HG02884 (cell line): Measurements from ENCODE around the gene ZNF335.

Experiments used
- ATAC-seq: cut with Tn5 transposase; IDR thresholded peaks from one replicate; pipeline ENCODE4 v1.9.1; 2021; ENCODE audit warnings: mild to moderate bottlenecking, moderate library complexity; ENCODE audit not compliant: unreplicated experiment

Gene ZNF335, protein sequence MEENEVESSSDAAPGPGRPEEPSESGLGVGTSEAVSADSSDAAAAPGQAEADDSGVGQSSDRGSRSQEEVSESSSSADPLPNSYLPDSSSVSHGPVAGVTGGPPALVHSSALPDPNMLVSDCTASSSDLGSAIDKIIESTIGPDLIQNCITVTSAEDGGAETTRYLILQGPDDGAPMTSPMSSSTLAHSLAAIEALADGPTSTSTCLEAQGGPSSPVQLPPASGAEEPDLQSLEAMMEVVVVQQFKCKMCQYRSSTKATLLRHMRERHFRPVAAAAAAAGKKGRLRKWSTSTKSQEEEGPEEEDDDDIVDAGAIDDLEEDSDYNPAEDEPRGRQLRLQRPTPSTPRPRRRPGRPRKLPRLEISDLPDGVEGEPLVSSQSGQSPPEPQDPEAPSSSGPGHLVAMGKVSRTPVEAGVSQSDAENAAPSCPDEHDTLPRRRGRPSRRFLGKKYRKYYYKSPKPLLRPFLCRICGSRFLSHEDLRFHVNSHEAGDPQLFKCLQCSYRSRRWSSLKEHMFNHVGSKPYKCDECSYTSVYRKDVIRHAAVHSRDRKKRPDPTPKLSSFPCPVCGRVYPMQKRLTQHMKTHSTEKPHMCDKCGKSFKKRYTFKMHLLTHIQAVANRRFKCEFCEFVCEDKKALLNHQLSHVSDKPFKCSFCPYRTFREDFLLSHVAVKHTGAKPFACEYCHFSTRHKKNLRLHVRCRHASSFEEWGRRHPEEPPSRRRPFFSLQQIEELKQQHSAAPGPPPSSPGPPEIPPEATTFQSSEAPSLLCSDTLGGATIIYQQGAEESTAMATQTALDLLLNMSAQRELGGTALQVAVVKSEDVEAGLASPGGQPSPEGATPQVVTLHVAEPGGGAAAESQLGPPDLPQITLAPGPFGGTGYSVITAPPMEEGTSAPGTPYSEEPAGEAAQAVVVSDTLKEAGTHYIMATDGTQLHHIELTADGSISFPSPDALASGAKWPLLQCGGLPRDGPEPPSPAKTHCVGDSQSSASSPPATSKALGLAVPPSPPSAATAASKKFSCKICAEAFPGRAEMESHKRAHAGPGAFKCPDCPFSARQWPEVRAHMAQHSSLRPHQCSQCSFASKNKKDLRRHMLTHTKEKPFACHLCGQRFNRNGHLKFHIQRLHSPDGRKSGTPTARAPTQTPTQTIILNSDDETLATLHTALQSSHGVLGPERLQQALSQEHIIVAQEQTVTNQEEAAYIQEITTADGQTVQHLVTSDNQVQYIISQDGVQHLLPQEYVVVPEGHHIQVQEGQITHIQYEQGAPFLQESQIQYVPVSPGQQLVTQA (N-terminal part only)

DNA sequence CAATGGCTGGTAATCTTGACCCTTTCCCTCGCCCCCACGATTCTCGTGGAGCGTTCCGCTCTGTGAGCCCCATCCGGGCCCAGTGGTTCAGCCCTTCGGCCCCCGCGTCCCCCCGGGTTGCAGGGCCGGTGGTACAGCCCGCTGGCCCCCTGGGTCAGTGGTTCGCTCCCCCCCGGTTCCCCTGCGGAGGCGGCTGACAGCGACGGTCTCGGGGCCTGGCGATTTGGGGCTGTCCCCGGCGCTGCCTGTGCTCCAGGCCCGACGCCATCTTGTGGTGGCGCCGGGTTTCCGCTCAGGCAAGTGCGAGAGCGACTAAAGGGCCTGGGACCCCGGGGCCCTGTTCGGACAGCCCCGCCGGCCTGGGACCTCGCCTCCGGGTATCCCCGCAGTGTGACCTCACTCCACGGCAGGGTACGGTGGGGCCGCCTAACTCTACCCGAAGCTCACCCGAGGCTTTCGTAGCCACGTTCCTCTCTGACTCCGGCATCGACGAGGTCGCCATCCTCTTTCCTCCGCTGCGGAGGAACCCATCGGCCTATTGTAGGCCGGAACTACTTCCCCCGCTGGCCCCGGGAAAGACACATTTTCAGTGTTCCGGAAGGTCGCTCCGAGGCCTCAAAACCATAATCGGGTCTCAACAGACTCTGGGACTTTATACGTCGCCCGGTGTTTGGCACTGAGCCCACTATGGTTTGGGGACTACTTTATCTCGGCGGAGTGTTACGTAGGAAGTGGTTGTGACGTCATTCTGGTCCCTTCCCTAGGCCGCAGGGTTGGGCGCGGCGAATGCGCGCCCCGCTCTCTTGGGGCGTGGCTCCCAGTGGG lies at the start of gene ZNF335:
Gene ZNF335, minus strand, starts transcription at position 529 of the 825 bp plus-strand sequence. CDS start 793 bp downstream, outside the sequence.
- peak; percentile 66 for ATAC-seq

DNA sequence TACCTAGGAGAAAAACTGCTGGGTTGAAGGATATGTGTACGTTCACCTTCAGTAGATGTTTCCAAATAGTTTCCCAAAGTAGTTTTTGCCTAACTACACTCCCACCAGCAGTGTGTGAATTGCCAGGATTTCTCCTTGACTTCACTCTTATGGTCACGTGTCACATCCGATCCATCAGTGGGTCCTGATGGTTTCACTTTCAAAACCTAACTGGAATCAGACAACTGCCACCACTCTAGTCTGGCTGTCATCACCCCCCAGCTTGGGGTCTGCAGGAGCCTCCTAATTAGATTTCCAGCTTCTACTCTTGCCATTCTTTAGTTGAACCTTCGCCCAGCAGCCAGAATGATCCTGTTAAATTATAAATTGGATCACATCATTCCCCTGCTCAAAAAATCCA lies 48.6 kb upstream of the ZNF335 start:
- no peak for ATAC-seq

DNA sequence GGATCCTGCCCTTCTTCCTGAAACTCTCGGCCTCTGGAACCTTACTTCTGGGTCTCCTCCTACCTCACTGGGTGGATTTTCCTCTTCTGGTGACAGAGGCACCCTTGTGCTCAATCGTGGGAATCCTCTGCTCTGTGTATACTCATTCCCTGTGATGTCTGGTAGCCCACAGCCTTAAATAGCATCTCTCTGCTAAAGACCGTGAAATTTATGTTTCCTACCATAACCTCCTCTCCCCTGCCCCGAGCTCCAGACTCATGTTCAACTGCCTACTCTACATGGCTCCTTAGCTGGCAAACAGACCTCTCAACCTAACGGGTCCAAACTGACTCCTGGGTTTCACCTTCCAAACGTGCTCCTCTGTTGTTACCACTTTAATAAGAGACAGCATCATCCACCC lies 46.6 kb upstream of the ZNF335 start:
- ATAC-seq = no peak

DNA sequence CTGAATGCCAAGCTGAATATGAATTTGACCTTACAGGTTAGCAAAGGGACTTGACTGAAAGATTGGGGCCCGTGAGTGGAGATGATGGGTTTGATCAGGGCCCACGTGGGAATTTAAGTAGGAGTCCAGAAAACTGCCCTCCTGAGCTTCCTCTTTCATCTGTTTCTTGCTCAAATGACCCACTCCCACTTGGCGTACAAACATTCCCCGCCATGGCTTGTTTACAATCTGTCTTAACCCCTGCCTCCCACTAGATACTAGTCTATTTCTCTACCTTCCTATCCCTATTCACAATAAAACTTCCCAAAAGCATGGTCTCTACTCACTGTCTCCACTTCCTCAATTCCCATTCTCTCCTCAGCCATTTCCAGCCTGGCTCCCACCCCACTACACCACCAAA lies 46.1 kb upstream of the ZNF335 start:
- ATAC-seq = no peak

DNA sequence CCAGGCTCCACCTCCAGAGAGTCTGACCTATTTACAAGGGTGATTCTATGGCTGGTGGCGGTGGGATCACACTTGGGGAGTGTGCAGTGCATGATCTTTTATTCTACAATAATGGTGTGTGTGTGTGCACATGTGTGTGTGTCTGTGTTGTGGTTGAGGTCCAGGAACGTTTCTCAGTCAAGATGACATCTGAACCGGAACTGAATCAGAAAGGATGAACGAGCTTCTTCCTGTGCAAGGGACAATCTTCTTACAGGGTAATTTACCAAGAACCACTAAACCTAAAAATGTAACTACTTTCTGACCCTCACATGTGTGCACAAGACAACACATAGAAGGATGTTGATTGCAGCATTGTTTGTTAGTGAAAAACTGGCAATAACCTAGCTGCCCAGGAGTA lies 45.3 kb upstream of the ZNF335 start:
- ATAC-seq = no peak

DNA sequence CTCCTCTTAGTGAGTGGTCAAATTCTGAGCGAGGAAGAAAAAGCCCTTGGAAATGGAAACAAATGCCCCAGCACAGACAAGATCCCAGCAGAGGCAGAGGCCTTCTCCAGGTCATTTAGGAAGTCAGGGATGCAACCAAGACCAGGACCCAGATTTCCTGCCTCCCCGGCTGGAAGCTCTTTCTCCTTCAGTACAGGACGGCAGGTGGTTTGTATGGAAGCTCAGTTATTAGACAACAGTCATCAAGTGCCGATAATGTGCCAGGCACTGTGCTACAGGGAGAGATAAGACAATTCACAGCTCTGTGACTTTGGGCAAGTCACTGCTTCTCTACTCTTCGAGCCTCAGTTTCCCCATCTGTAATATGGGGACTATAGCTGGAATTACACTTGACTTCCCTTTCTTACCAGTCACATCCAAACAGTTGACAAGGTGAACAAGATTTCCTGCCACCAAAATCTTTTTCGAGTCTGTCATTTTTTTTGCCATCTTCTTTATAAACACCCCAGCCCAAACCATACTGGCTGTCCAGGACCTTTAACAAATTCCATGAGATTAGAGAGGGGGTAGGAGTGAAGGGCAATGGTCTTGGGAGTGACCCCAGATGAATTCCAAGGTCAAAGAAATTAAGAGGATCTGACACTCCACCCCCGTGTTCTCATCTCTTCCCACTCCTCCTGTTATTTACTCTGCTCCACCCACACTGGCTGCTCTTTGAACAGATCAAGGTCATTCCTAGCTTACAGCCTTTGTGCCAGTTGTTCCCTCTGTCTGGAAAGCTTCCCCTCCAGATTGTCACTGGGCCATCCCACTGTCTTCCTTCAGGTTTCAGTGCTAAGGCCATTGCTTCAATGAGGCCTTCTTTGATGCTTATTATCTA lies 42.8 kb upstream of the ZNF335 start:
- no peak for ATAC-seq

DNA sequence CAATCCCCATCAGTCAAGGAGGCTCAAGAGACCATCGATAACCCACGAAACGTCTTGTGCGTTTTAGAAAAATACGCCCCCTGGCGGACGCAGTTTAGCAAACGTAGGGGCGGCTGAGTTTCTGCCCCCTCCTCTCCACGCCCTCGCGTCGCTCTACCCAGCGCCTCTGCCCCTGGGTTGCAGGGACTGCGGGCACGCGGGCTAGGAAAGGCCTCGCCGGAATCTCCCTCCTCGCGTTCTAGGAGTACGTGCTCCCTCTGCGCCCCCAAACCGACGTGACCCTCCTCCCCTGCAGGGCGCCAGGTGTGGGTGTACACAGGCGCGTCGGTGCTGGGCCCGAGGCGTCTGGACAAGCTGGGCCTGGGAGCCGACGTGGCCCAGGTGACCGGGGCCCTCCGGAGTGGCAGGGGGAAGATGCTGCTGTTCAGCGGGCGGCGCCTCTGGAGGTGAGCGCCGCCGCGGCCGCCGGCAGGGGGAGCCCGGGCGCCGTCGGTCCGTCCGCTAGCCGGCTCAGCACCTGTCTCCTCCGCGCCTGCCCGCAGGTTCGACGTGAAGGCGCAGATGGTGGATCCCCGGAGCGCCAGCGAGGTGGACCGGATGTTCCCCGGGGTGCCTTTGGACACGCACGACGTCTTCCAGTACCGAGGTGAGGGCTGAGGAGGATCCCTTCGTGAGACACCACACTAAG lies 42.0 kb upstream of the ZNF335 start:
- ATAC-seq = peak; percentile 57

DNA sequence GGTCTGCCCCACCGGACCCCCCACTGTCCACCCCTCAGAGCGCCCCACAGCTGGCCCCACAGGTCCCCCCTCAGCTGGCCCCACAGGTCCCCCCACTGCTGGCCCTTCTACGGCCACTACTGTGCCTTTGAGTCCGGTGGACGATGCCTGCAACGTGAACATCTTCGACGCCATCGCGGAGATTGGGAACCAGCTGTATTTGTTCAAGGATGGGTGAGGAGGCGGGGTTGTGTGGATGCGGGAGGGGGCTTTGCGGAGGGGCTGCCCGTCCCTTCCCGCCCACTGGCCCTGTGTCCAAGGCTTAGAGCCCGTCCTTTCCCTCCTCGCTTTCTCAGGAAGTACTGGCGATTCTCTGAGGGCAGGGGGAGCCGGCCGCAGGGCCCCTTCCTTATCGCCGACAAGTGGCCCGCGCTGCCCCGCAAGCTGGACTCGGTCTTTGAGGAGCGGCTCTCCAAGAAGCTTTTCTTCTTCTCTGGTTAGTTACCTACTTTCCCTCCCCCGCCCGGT lies 41.4 kb upstream of the ZNF335 start:
- no peak for ATAC-seq

DNA sequence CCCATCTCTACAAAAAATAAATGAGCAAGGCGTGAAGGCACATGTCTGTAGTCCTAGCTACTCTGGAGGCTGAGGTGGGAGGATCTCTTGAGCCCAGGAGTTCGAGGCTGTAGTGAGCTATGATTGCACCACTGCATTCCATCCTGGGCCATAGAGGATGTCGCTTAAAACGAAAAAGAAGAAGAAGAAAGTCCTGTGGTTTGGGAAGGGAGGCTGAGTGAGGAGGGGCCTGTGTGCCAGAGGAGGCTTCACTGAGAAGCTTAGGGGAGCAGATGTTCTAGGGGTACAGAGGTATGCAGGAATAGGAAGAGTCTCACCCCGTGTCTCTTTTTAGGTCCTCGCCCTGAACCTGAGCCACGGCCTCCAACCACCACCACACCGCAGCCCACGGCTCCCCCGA lies 40.9 kb upstream of the ZNF335 start:
- ATAC-seq = no peak

DNA sequence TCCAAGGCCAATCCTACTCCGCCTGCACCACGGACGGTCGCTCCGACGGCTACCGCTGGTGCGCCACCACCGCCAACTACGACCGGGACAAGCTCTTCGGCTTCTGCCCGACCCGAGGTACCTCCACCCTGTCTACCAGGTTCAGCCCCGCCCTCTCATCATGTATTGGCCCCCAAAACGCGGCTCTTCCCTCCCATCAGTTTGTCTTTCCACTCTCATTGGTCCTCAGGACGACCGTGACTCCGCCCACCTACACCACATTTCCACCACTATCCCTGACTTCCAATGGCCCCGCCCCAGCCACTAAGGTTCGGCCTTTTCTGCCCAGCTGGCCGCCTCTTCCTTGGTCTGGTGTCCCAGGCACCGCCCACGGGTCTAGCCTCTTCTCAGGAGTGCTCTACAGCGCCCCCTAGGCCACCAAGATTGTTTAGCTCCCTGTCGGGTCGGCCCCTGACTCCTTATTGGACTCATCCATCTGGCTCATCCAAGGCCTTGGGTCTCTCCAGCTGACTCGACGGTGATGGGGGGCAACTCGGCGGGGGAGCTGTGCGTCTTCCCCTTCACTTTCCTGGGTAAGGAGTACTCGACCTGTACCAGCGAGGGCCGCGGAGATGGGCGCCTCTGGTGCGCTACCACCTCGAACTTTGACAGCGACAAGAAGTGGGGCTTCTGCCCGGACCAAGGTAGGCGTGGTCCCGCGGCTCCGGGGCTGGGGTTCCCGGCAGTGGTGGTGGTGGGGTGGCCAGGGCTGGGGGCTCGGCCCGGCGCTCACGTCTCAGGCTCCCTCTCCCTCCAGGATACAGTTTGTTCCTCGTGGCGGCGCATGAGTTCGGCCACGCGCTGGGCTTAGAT lies 39.9 kb upstream of the ZNF335 start:
- no peak for ATAC-seq

DNA sequence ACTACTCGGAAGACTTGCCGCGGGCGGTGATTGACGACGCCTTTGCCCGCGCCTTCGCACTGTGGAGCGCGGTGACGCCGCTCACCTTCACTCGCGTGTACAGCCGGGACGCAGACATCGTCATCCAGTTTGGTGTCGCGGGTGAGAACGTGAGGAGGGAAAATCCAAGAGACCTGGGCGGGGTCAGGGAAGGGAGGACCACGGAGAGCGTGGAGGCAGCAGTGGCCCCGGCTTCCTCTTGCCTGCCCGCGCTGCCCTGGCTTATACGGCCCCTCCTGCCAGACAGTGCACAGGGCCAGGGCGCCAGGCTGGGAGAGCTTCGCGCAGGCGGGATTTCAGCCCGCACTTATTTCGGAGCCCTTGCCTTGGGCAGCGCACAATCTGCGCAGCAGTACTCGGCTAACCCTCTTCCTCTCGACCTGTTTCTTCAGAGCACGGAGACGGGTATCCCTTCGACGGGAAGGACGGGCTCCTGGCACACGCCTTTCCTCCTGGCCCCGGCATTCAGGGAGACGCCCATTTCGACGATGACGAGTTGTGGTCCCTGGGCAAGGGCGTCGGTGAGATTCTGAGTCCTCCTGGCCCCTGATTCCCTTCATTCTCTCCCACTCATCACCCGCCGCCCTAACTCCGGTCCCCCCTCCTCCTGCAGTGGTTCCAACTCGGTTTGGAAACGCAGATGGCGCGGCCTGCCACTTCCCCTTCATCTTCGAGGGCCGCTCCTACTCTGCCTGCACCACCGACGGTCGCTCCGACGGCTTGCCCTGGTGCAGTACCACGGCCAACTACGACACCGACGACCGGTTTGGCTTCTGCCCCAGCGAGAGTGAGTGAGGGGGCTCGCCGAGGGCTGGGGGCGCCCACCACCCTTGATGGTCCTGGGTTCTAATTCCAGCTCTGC lies 38.7 kb upstream of the ZNF335 start:
- ATAC-seq = no peak

DNA sequence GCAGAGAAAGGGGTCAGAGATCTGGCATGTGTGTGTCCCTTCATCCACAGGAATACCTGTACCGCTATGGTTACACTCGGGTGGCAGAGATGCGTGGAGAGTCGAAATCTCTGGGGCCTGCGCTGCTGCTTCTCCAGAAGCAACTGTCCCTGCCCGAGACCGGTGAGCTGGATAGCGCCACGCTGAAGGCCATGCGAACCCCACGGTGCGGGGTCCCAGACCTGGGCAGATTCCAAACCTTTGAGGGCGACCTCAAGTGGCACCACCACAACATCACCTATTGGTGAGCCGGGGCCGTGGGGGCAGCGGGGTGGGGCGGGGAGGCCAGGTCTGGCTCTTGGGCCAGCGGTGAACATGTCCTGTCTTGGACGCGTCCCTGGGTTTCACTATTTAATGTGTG lies 37.8 kb upstream of the ZNF335 start:
- ATAC-seq = no peak

DNA sequence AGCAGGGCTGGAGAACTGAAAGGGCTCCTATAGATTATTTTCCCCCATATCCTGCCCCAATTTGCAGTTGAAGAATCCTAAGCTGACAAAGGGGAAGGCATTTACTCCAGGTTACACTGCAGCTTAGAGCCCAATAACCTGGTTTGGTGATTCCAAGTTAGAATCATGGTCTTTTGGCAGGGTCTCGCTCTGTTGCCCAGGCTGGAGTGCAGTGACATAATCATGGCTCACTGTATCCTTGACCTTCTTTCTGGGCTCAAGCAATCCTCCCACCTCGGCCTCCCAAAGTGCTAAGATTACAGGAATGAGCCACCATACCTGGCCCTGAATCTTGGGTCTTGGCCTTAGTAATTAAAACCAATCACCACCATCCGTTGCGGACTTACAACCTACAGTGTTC lies 35.7 kb upstream of the ZNF335 start:
- ATAC-seq = no peak

DNA sequence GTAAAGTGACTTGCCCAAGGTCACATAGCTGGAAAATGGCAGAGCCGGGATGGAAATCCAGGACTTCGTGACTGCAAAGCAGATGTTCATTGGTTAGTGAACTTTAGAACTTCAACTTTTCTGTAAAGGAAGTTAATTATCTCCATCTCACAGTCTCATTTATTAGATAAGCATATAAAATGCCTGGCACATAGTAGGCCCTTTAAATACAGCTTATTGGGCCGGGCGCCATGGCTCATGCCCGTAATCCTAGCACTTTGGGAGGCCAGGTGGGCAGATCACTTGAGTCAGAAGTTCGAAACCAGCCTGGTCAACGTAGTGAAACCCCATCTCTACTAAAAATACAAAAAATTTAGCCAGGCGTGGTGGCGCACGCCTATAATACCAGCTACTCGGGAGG lies 35.0 kb upstream of the ZNF335 start:
- ATAC-seq = no peak

DNA sequence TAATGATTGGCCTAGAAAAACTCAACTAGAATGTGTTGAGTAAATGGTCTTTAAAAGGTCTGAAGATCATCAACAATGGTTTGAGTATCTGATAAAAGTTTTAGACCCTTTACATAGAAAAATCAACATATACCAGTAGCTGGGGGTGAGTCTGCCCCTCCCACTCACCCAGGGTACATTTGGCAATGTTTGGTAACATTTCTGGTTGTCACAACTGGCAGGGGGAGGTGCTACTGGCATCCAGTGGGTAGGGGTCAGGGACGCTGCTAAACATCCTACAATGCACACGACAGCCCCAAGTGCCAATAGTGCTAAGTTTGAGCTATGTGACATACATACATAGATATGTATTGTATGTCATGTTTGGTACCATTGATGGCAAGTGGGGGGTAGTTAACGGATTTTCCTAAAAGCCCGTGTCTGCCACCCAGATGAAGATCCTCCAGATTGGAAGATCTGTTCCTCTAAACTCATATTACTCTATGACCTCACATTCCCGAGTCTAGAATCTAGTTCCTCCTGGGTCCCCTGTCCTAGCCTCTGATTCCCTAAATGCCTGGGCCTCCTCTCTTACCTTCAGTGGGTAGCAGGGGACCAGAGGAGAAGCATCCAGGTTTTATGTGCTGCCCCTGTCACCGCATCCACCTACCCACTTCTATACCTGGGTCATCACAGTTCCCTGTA lies 34.2 kb upstream of the ZNF335 start:
- no peak for ATAC-seq

DNA sequence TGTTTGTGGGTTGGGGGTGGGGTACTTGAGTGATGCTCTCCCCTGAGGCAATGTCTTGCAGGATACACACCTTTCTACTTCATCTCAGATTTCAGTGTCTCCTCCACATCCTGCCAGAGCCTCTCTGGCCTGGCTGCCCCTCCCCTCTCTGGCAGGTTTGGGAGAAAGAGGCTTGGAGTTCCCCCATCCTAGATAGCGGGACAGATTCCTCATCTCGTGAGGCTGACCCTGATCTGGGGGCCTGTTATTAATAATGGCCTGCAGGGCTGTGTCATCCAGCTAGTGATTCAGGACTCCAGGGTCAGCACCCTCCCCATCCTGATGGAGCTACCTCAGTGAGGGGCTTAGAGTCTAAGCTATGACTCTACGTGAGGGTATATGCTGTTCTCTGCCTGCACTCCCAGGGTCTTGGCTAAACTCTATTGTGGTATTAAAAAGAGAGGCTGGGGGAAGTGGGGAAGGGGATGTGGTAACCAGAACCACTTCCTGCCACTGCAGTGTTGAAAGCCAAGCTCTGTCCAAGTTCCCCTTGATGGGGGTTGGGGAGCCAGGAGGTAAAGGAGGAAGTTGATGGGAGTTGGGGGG lies 33.0 kb upstream of the ZNF335 start:
- no peak for ATAC-seq
